GM21717 (cell line): ENCODE results near the gene NUDT1.
A peak's percentile ranks its signal among the peaks of the same experiment; 100 is the strongest.
"Not testable (repeated sequence)": the region's sequence is repeated elsewhere in the genome, so short reads cannot be mapped to it uniquely, and the experiment has no call there.

ENCODE experiments used
- ATAC-seq: cut with Tn5 transposase; IDR thresholded peaks from one replicate; pipeline ENCODE4 v1.9.1; 2021; ENCODE audit warnings: mild to moderate bottlenecking, moderate library complexity; ENCODE audit not compliant: unreplicated experiment

The NUDT1 gene

DNA sequence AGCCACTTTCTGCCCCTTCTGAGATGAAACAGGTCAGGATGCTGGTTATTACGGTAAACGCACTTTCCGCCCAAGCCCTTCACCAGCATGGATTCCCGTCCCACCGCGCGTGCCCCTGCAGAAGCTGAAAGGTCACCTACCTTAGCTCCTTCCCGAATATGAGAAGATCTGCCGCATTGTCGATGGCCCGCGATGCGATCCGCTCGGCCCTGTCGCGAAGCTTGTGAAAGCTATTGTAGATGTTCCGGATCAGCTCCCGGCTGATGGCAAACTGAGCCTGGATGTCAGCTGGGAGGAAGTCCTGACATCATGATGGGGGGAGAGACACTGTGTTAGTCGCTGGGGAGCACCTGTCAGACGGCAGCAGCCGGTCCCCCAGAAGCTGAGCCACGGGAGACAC, 22.1 kb downstream of the NUDT1 start:
- no peak for ATAC-seq

DNA sequence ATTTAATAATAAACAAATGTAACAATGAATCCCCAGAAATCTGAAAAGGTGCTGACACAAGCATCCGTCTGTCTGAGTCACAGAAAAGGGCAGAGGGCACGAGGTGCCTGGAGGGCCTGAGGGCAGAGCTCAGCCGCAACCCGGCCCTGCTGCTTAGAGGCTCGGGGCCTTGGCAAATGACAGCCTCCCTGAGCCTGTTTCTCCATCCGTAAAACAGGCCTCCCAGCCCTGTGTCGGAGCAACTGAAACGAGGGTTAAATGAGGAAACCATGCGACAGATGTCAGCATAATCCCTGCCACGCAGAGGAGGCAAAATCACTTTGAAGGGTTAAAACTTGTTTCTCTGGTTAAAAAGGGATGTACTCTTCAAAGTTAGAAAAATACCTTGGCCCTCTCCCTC, 24.9 kb downstream of the NUDT1 start:
- ATAC-seq = no peak

GRCh38 chr7:2269089-2269990, 27.3 kb downstream of the NUDT1 start:
- not testable (repeated sequence) for ATAC-seq

- ATAC-seq = no peak
Measured at GRCh38 chr7:2269991-2270460, 28.0 kb downstream of the NUDT1 start.

DNA sequence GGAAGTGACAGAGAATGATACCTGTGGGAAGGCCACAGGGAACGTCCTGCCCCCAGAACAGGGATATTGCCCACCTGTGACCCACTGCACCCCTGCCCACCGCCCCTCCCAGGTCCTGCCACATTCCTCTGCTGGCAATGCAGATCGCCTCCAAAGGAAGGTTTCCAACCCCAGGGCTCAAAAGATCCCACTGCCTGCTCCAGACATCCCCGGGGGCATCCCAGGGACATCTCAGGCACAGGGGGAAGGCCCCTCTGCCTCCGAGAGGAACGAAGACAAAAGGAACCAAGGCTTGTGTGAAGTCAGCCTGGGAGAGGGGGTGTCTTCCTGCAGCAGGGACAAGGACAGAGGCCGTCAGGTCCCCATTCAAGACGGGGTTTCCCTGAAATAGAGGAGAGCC, 28.5 kb downstream of the NUDT1 start:
- ATAC-seq = no peak

GRCh38 chr7:2271273-2272026, 29.4 kb downstream of the NUDT1 start:
- ATAC-seq = no peak

DNA sequence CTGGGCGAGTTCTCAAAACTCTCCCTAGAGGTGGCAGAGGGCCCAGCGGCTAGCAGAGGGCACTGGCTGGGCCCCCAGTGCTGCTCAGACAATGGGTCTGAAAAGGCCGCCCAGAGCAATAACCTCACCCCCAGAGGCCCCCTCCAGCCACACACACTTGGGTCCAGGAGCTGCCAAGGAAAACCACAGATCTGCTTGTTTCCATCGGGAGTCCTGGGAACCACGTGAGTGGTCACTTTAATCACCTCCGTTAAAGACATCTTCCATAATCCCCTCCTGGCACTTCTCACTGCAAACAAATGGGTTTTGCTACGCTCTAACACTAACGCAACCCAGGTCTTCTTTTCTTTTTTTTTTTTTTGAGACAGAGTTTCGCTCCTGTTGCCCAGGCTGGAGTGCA, 30.0 kb downstream of the NUDT1 start:
- ATAC-seq = no peak

GRCh38 chr7:2273866-2274265, 31.8 kb downstream of the NUDT1 start:
- no peak for ATAC-seq

DNA sequence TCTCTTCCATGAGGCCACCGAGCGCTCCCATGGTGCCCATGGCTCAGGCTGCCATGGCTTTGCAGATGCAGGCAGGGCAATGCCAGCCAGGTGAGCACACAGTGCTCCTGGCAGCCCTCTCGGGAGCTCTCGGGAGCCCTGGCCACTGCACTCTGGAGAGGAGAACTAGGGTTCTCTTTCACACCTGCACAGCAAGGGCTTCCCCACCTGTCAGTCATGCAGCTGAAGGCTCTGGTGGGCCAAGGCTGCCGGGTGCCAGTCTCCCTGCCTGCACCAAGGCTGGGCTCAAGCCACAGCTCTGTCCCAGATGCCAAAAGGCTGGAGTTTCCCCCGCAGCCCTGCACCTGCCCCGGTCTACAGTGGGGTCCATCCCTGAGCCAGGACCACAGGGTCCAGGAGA, 32.6 kb downstream of the NUDT1 start:
- ATAC-seq = no peak

DNA sequence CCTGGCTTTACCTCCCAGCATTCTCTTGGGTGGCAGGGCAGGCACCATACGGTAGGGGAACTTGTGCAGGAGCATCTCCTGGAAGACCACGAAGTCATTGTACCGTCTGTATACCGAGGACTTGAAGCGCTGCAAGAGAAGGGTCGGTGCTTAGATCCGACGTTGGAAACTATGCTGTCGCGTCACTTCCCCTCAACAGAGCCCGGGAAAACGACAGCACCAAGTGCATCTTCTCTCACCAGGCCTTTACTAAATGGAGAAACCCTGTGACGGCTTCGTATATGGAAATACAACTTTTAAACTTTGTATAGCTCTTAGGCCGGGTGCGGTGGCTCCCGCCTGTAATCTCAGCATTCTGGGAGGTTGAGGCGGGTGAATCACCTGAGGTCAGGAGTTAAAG, 33.1 kb downstream of the NUDT1 start:
- ATAC-seq = no peak

- no peak for ATAC-seq
Measured at GRCh38 chr7:2276107-2276506, 34.1 kb downstream of the NUDT1 start.

DNA sequence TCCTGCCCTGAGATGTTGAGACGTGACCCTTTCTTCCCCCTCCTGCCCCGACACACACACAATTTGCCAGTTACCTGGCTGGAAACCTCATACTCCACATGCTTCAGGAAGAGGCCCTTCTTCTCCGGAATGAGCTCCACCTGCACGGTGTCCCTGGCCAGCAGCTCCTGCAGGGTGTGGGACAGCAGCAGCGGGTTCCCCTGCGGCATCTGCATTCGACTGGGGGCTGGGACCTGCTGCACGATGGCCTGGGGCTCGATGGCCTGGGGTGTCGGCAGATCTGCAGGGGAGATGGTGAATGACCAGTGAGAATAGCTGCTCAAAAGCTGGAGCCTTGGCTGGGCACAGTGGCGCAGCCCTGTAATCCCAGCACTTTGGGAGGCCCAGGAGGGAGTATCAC, 36.0 kb downstream of the NUDT1 start:
- no peak for ATAC-seq

DNA sequence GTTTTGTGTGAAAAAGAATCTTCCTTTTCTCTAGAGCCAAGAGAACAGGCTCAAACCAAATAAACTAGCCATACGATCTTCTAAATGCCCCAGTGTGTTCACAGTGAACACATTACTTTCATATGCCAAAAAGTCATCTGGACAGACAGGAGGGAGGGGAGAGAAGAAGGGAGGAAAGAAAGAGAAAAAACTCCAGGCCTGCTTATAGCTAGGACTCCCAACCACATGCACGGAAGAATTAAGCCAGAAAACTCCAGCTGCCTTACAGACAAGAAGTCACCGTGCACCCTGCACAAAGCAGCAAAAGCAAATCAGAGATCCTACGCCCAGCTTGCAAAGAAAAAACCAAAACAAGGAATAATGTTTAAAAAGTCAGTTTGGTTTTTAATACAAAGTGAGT, 37.9 kb downstream of the NUDT1 start:
- no peak for ATAC-seq

GRCh38 chr7:2280424-2280823, 38.4 kb downstream of the NUDT1 start:
- ATAC-seq = no peak

GRCh38 chr7:2281541-2281940, 39.5 kb downstream of the NUDT1 start:
- no peak for ATAC-seq

DNA sequence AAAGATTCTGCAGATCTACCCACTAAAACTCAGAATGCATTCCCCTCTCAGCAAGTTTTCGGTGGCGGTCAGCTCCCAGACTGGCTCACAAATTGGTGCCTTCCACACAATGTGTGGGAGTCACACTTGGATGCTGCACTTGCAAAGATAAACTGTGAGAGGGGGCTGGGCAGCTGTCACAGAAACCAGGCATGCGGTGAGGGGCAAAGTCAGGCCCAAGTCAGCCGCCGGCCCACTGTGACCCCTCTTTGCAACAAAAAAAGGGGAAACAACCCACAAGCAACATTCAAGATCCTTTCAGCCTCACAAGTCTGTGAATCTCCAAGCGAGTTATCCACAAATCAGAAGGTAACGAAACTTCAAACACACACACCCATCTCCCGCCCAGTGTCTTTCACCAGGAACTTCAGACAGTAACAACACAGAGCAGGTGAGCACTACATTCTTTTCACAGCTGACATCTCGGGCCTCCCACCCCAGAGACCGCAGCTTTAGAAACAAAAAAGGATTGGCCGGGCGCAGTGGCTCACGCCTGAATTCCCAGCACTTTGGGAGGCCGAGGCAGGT, 40.2 kb downstream of the NUDT1 start:
- no peak for ATAC-seq

DNA sequence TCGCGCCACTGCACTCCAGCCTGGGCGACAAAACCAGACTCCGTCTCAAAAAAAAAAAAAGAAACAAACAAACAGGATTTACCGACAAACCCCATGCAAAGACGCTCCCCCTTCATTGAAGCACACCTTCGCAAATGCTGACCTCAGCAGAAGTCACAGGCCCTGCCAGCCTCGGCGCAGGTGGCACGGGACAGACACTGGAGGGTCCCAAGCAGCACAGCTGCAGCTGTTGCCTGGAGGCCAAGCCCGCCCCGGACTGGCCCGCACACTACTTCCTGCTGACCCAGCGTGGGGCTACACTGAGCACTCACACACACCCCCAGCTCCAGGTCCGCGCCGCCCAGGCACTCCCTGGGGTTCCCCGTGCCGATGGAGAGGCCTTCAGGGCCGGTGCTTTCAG, 41.0 kb downstream of the NUDT1 start:
- no peak for ATAC-seq

DNA sequence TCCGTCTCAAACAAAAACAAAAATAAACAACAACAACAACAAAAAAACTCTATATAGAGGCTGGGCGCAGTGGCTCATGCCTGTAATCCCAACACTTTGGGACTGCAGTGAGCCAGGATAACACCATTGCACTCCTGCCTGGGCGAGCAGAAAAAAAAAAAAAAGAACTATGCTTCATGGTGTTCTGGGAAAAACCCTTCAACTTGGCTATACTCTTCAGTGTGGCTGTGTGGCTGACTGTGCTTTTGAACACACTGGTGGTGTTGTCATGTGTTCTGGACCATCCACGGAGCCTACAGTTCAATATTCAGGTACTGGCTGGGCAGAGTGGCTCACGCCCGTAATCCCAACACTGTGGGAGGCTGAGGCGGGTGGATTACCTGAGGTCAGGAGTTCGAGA, 45.7 kb downstream of the NUDT1 start:
- no peak for ATAC-seq

DNA sequence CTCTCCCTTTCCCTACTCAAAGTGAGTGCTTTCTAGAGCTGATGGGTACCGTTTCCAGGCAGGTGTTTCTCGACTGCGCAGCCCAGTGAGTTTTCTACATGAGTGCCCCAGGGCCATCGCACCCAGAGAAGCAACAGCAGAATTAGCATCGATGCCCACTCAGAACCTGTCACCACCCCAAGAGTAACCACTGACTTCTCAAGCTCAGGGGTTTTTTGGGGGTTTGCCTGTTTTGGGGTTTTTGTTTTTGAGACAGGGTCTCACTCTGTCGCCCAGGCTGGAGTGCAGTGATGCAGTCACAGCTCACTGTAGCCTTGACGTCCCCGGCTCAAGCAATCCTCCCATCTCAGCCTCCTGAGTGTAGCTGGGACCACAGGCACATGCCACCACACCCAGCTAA, 46.5 kb downstream of the NUDT1 start:
- ATAC-seq = peak; percentile 65

- ATAC-seq = no peak
Measured at GRCh38 chr7:2289111-2289586, 47.1 kb downstream of the NUDT1 start.

GRCh38 chr7:2289621-2290020, 47.6 kb downstream of the NUDT1 start:
- ATAC-seq = no peak

- no peak for ATAC-seq
Measured at GRCh38 chr7:2290877-2291276, 48.9 kb downstream of the NUDT1 start.
